AG20443 (cell line): ENCODE data around the gene NR2F1-AS1.
"Not testable (repeated sequence)": the region's sequence is repeated elsewhere in the genome, so short reads cannot be mapped to it uniquely, and the experiment has no call there.

ENCODE experiments used
- DNase-seq: peaks from one replicate; pipeline ENCODE4 v3.0.0; 2012; ENCODE audit warnings: low spot score, mixed read lengths

NR2F1-AS1 gene

DNA sequence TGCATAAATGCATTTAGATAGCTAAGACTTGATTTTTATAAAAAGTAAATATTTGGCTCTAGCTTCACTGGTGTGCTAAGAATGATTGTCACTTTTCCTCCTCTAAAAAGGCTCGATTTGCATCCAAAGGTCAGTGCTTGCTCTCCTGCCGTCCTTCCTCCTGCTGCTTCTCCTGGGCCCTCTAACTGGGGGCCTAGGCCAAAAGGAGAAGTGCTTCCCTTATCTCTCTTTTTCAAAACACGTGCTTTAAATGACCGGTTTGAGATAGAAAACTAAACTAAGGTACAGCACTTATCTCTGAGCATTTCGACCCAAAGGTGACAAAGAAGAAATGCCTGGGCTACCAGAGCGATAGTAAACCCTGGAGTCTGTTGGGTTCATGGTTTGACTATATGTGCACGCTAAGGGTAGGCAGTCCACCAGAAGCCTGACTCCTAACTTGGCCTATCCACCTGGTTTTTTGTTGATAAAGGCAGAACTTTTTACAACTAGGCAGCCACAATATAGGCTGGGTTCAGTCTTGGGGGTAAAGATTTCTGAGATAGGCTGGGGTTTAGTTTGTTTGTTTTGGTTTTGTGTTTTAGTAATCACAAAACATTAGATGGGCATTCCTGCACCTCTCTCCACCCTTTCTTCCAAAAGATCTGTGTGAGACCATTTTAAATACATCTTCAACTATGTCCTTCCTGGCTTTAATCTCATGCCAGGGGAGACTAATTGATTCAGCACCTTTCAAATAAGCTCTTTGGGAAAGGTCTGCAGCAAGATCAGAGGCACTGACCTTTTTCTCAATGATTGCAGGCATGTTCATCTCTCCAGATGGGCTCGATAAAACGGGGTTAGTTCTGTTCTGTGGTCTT is 3.8 kb downstream of the NR2F1-AS1 start:
- no peak for DNase-seq

DNA sequence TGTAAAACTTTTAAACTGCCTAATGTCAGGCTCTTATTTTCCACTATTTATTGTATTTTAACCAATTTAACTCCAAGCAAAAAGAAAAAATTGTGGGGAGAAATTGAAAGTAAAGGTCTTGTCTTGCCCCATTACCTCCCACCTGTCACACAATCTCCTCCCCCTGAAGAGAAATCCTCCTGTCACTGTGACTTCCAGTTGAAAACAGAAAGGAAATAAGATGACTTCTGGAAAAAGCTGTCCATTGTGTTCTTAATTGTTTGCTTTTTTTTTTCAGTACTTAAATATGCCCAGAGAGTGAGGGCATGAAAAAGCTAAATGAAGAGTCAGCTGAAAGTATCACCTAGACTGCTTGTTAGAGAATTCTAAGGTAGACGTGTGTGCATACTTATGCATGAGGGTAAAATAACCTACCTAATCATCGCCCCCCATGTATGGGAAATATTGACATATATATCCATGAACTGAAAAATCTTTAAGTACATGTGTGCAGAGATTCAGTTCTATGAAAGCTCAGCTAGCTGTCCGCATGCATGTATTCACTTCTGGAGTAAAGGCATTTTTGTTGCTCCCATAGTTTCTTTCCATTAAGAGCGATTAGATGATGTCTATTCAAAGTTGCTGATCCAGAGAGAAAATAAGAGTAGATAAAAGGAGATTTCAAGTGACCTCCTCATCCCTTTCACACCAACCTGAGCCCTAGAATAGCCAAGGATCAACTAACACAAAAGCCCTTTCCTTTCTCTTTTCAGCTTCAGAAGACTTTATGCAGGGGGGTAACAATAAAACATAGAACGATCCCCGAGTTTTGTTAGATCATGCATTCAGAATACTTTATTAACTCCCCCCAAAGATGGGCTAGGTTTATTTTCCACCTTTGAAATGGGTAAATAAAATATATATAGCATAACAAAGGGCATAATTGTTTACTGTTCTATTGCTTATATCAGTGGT is 5.3 kb downstream of the NR2F1-AS1 start:
- DNase-seq: no peak

DNA sequence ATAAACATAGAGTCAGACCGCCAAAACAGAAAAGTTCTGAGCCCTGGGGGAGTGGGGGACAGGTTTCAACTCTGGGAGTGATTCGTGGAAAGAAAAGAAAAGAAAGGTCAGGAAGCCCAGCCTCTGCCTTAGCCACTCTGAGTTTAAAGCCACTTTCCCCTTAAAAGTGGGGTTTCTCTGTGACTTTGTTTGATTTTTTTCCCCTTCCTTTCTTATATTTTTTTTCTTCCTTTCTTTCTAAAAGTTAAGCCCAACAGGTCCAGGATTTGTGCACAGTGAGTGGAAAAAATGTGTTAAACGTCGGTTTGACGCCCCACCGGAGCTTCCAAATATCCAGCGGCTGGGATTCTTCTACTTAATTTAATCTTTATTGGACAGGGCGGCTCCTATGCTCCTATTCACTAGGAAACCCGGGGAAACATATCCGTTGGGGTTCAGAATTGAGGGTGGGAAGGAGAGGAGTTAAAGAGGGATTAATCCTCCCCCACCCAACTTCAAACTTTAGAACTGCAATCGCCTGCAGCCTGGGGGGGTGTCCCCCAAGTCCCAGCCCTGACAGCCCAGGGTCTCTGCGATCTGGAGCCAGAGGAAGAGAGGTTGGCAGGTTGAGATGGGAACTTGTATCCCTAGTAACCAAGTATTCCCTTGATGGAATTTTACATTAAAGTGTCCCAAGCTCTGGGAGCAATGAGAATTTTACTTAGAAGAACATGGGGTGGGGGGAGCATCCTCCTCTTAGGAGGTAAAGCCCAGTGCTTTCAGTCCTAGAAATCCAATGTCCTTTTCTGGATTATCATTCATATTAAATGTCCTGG is 6.3 kb downstream of the NR2F1-AS1 start:
- no peak for DNase-seq

DNA sequence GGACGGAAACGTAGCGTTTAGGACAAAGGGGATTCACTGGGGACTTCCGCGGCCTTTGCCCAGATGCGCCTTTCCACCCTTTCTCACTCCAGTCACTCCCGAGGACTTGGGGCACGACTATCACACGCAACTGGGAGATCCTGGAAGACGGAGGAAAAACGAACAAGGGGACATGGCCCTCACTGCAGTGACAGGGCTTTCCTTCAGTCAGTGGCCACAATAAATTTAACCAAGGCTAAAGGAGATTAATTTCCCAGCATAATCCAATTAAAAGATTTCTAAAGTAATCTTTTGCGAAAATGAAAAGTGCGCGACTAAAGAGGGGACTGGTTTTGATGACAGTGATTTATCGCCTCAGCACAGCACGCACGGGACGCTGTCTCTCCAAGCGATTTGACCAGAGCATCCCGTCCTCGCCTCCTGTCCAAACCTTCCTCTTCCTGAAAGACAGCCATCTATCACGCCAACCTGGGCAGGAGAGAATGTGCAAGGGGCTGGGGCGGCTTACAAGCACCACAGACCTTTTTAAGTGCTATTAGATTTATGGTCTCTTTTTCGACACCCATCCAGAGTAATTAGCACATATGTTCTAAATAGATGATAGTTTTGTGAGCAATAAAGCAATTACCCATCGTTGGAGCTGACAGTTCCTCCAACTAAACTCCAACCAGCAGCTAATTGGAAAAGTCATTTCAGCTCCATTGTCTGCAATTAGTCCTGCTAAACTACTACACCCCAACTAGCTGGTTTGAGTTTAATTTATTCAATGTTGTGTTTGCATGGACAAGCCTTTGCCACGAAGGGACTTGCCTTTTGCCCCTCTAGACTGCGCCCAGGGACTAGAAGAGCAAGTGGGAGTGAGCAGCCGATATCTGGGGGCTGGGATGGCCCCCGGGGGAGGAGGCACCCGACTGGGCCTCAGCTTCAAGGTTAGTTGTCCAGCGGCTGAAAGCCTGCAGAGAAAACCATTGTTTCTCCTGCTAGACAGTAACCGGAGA is 7.4 kb downstream of the NR2F1-AS1 start:
- no peak for DNase-seq

DNA sequence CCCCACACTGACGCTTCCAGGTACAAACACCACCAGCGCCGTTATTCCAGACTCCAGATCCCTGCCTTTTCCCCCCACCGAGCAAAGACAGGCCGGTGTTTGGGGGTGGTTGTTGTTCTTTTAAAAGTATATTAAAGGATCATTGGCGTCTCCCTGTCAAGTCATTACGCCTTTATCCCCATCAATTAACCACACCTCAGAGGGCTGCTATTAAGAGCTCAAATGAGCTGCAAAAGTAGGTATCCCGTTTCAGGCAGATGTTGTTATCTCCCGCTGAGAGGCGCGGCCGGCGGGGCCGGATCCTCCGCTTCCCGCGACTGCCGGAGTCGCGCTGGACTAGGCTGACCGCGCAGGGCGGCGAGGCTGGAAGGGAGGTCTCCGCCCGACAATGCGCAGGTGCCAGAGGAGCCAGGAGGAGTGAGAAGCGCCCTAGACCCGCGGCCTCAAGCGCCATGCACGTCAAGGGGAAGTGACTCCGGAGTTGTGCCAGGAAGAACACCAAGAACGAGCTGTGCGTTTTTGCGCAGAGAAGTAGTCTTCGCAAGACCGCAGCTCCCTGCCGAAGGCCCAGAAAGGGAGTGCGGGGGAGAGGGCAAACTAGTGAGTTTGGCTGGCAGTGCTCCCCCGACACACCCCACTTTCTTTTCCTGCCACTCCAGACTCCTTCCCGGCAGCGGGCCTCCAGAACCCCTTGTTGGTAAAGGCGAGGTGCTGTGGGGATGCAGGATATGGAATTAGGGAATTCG is 8.2 kb downstream of the NR2F1-AS1 start:
- peak; percentile 47 for DNase-seq

DNA sequence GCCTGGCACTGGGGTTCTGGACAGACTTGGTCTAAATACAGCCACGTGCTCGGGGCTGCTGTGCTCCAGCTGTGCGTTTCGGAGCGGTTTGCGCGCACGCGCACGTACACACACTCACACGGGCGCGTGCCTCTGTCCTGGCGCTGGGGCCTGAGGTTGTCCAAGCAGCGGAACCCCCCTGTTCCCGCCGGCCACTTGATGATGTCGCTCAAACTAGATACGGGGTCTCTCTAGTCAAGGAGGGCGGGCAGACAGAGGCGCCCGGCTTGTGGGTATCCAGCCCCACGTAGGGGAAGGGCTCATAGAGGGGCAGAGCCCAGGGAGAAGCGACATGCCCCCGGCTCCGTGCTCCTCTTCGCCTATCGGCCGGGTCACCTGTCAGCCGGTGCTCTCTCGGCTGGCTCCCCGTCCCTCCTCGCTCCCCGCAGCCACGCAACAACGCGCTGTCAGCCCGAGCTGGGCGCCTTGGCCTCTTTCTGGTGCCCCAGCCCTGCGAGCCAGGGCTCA is 8.9 kb downstream of the NR2F1-AS1 start:
- DNase-seq: peak; percentile 46

DNA sequence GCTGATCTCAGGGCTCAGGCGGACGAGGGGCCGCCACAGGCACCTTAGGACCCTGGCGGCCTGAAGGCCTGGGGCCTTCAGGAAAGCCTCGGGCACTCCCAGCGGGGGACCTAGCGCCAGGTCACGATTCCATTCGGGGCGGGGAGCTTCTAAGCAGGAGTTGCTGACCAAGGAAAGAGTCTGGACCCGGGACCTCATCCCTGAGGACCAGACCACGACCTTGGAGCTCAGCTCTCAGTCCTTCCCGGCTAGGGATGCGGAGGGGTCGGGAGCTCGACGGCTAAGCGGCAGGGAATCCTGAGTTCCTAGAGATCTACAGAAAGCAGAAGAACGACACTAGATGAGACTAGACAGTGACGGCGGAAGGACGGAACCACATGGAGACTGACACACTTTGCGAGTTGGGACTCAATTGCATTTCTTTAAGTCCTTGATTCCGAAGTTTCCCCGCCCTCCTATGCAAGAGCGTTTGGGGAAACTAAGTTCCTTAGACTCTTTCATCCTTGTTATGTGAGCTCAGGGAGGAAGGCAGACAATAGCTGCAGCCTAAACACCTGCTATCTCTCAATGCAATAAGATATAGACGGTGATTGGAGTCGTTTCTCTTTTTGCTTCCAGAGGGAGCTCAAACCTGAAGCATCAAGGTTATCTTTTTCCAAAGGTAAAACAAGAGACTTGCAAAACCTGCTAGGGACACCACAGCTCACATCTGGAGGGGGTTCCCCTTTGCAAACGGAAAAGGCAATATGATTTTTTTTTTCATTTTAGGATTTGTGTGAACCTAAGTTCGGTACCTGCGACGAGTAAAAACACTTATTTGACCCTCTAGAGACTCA is 9.7 kb downstream of the NR2F1-AS1 start:
- no peak for DNase-seq

DNA sequence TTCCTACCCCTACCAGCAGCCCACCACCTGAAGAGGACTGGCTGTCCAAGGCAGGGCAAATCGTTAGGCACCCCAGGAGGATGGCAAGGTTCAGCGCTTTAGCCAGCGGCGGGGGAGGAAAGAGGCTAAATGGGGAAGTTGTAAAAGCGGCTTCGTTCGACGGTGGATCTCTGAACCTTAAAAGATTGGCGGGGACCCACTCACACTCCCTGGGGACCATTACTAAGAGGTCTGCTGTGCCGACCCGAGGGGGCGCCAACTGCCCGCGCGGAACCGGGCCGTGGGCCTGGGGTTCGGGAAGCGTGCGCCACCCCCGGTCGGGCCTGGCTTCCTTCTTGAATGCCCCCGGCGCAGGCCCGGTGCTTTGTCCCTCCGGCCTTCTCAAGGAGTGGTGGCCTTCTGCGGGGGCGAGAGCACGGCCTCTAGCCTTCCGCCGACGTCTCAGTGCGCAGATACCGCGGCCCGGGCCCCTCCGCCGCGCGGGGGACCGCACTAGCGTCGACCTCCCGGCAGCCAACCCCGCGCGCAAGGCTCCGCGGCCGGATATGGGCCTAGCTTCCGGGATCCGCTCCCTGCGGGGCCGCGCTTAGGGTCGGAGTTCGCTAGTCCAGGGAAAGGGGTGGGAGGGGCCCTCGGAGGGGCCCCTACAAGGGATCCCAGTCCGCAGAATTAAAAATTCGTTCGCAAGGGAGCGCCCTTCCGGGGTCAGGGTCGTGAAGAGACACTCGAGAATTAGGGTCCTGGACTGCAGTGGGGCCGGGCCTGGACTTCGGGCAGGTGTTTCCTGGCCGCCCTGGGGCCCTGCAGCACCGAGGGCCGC is 10.5 kb downstream of the NR2F1-AS1 start:
- no peak for DNase-seq

DNA sequence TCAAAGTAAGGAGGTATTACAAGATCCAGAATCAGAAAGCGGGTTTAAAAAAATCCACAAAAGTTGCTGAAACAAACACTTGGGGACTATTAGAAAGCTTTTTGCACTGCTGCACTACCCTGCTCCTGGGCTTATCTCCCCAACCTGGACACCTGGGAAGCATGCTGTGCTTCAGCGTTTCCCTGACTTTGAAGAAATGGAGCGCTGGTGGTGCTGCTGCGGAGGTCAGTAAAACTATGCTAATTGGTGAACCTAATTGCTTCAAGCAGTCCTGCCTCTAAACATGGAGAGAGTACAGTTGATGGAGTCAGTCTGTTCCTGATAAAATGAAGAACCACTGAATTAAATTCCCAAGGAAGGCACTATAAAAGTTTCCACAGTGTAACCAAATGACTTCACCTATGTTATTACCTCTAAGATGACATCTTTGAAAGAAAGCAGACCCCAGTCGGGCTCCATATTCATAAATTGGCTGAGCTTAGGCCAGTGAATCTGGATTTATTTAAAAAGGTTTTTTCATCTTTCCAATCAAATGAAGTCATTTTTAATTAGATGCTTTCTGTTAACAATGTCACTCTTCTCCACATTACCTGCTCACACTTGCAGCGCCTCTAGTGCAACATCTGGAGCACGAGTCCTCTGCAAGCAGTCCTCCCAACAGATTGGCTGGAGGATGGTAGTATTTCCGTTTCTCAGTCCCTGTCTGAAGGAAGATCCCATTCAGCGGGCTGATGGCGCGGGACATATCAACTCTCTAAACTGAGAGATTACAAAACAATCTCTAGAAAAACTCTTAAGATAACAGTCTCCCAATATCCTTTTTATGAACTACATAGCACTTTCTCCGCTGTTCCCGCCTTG is 11.5 kb downstream of the NR2F1-AS1 start:
- DNase-seq: no peak

DNA sequence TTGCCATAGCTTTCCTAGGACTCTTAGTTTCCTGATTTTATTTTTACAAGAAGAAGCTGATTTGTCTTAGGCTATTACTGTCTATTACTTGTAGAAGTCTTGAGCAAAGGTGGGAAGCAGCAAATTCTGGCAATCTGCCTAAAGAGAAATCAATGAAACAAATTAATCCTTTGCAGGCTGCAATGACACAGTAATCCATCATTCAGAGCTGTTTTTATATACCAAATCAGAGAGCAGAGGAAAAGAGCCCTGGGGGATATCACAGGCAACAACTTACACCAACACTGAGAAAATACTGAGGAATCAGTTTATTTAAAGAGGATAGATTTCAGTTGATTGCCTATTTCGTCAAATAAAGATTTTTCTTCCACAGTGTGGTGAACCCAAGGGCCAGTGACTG is 13.6 kb downstream of the NR2F1-AS1 start:
- no peak for DNase-seq

DNA sequence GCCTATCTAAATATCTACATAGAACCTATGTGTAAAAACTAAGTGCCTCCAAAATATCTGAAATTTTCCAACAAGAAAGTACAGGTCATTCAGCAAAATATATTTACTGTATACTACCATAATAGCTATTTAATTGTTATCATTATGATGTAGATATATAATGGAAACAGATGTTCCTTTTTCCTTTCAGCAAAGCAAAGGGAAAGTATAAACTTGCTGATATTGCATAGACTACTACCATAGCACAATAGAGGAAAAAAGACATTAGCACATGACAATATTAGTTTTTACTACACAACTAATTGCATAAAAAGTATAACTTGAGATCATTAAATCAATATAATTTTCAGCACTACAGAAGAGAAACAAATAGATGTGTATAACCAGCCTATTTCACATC is 14.9 kb downstream of the NR2F1-AS1 start:
- DNase-seq: no peak

DNA sequence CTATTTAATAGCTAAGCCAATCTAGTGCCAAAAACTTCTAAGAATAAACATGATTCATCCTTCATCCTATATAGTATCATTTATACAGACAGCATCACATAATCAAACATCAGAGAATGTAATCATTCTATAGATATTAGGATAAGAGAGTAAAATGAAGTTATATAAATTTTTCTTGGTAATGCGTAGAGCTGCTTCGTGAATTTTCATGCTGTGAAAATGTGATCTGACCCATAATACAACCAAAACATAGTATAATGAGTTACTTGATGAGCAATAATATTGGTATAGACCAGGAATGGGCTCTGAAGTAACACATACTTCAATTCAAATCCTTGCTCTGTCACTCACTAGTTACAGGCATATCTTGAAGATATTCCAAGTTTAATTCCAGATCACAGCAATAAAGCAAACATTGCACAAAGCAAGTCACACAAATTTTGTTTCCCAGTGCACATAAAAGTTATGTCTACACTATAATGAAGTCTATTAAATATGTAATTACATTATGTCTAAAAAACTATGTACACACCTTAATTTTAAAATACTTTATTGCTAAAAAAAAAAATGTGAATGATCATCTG is 23.9 kb downstream of the NR2F1-AS1 start:
- no peak for DNase-seq

DNA sequence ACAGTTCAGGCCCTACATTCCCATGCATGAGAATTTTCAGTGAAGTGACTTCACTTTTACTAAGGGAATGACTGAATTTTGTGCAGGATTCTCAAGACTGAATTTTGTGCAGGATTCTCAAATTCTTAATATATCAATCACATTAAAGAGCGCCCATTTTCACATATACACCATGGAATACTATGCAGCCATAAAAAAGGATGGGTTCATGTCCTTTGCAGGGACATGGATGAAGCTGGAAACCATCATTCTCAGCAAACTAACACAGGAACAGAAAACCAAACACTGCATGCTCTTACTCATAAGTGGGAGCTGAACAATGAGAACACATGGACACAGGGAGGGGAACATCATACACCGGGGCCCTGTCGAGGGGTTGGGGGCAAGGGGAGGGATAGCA is 31.4 kb downstream of the NR2F1-AS1 start:
- DNase-seq: not testable (repeated sequence)

DNA sequence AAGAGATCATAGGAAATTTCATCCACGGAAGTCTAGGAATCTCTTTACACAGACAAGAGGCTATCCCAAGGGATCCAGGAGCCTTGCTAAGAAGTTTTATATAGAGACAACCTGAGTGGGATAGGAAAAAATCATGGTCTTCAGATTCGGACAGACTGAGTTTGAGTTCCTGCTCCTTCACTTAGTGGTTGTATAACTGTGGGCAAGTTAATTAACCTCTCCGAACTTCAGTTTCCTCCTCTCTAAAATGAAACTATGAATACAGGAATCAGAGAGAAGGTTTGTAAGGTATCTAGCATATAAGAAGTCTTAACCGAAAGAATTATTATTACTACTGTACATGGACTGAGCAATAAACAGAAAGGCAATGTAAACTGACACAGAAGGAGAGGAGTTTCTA is 35.1 kb downstream of the NR2F1-AS1 start:
- no peak for DNase-seq

DNA sequence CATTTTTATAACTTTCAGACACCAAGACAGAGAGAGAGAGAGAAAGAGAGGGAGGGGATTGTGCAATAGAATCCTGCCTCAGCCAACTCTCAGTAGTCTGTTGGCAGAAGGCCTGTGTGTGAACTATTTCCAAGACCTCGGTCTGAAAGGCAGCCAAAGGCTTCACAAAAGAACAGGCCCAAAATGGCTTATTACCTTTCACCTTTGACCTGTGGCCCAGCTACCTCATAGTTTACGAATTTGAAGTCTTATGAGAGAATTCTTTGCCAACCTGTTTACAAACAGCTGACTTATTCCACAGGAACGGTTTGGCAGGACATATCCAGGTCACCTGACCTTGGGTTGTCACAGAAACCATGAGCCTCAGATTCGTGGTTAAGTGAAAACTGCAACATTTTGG is 48.6 kb downstream of the NR2F1-AS1 start:
- peak; percentile 58 for DNase-seq

DNA sequence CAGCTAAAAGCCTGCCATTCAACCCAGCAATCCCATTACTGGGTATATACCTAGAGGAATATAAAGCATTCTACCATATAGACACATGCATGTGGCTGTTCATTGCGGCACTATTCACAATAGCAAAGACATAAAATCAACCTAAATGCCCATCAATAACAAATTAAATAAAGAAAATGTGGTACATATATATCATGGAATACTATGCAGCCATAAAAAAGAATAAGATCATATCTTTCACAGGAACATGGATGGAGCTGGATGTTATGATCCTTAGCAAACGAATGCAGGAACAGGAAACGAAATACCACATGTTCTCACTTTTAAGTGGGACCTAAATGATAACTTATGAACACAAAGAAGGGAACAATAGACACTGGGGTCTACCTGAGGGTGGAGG is 59.2 kb downstream of the NR2F1-AS1 start:
- not testable (repeated sequence) for DNase-seq

DNA sequence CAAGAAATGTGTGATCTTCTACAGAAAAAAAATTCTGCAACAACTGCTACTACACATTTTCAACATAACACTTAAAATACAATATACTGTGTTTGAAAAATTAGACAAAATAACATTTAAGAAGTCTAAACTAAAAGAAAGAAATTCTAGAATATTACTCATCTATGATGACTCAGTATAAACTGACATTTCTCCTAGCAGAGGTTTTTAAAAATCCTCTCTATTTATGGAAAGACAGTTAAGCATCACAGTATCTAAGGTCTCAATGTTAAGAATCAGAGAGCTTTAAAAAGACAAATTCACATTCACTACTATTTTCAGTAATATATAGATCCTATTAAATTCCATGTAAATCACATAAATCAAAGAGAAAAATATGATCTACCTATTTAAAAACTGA is 61.3 kb downstream of the NR2F1-AS1 start:
- DNase-seq: peak; percentile 14
